HepG2 (cell line): ENCODE data around the gene LRRC4C. TPM values are rescaled to one million over a fixed set of nuclear protein-coding genes. Genes with fewer than 3 reads are reported as not detected.

Source experiments
- ATAC-seq: fragments of 200-7000 bp; cut with Tn5 transposase; 3 replicates; pipeline ENCODE4 v1.9.1; 2020; ENCODE audit warnings: mild to moderate bottlenecking, moderate library complexity
- BruUV-seq: library from RNA; stranded (reverse); fragments of 400-500 nt; replicated peaks from 2 replicates; lab custom pipeline; 2021; lab: Mats Ljungman, UMichigan
- CTCF ChIA-PET: fragments of 300-600 bp; formaldehyde crosslinking; extraction: SDS; loops from one replicate; lab custom pipeline; 2021; ENCODE audit warnings: low total read pairs, inconsistent platforms, low intra/inter-chr PET ratio; lab: Yijun Ruan, JAX
- POLR2A ChIA-PET: fragments of 350-600 bp; sonication (Branson Sonifier 250); formaldehyde crosslinking; loops from one replicate; lab custom pipeline; 2020; ENCODE audit warnings: antibody characterized with exemption, inconsistent platforms; lab: Yijun Ruan, JAX
- DNase-seq: peaks from one replicate; pipeline ENCODE4 v3.0.0-alpha.2; 2015; ENCODE audit warnings: low spot score
- FAIRE-seq: peaks from 3 replicates; lab custom pipeline; 2011; peaks lifted over from hg19 to GRCh38; lab: Jason Lieb, UNC
- H2AFZ ChIP-seq: one replicate; pipeline ENCODE4 v1.6.1; 2011; ENCODE audit warnings: low read length, inconsistent platforms
- H3K27ac ChIP-seq: fragments of 300-600 bp; 3 replicates; pipeline ENCODE4 v1.8.0; 2011; ENCODE audit warnings: mixed run types, mild to moderate bottlenecking, mixed read lengths, low read length, inconsistent platforms; ENCODE audit not compliant: insufficient read depth; ENCODE audit errors: extremely low read length
- H3K27me3 ChIP-seq, 2 experiments: fragments of 200-600 bp in 1 of 2; 2 replicates in 1 of 2; 3 replicates in 1 of 2; pipeline versions ENCODE4 v1.6.0 to v1.8.0; 2011; ENCODE audit warnings: low read length in 2 of 2, mild to moderate bottlenecking in 2 of 2, moderate library complexity in 2 of 2, inconsistent platforms in 1 of 2; ENCODE audit not compliant: insufficient read depth in 2 of 2, control insufficient read depth in 1 of 2
- H3K36me3 ChIP-seq, 2 experiments: fragments of 200-600 bp in 1 of 2; replicated peaks in 1 of 2; 2 replicates in 1 of 2; 3 replicates in 1 of 2; pipeline versions ENCODE4 v1.5.1 to v1.8.0; 2011; ENCODE audit warnings: low read length in 2 of 2, inconsistent platforms in 1 of 2; ENCODE audit not compliant: insufficient read depth in 2 of 2, control insufficient read depth in 1 of 2
- H3K4me1 ChIP-seq: 2 replicates; pipeline ENCODE4 v1.5.1; 2012; ENCODE audit warnings: low read length, inconsistent platforms; ENCODE audit not compliant: insufficient read depth
- H3K4me2 ChIP-seq: 2 replicates; pipeline ENCODE4 v1.6.0; 2011; ENCODE audit warnings: low read depth, low read length, inconsistent platforms
- H3K4me3 ChIP-seq, 3 experiments: fragments of 200-600 bp in 1 of 3; sonication (generic), shearing (Covaris generic) in 1 of 3; replicated peaks in 1 of 3; 2 replicates each; pipeline ENCODE4 v1.5.1; 2011 to 2016; ENCODE audit warnings: low read length in 3 of 3, inconsistent platforms in 2 of 3, low read depth in 2 of 3, mild to moderate bottlenecking in 2 of 3, control low read depth in 1 of 3, mixed read lengths in 1 of 3; ENCODE audit not compliant: insufficient read depth in 1 of 3
- H3K79me2 ChIP-seq: one replicate; pipeline ENCODE4 v1.6.1; 2011; ENCODE audit warnings: low read length, inconsistent platforms; ENCODE audit not compliant: insufficient read depth
- H3K9ac ChIP-seq: 2 replicates; pipeline ENCODE4 v1.6.0; 2011; ENCODE audit warnings: mild to moderate bottlenecking, low read depth, low read length, inconsistent platforms; ENCODE audit not compliant: insufficient read depth
- H3K9me3 ChIP-seq: 2 replicates; pipeline ENCODE4 v1.5.1; 2012; ENCODE audit warnings: mild to moderate bottlenecking, low read length
- H4K20me1 ChIP-seq: 2 replicates; pipeline ENCODE4 v1.6.0; 2011; ENCODE audit warnings: inconsistent platforms, mild to moderate bottlenecking, low read length, moderate library complexity; ENCODE audit not compliant: insufficient read depth
- BRF2 ChIP-seq: sonication (generic); formaldehyde crosslinking; IDR thresholded peaks from 2 replicates; pipeline ENCODE4 v1.8.1; 2022; ENCODE audit warnings: mild to moderate bottlenecking, missing genetic modification reagents
- FOXA1 ChIP-seq, 2 experiments: fragments of 450-650 bp in 1 of 2; sonication (generic) in 1 of 2; formaldehyde crosslinking in 1 of 2; IDR thresholded peaks; 2 replicates each; pipeline versions ENCODE4 v1.4.0 to v1.6.1; 2016 to 2020; ENCODE audit warnings: missing genetic modification reagents in 1 of 2
- IKZF4 ChIP-seq: sonication (generic); formaldehyde crosslinking; IDR thresholded peaks from 2 replicates; pipeline ENCODE4 v1.5.1; 2020; ENCODE audit warnings: borderline replicate concordance, mild to moderate bottlenecking, low read depth, missing genetic modification reagents; ENCODE audit errors: not compliant biosample characterization
- MATR3 ChIP-seq: sonication (generic); formaldehyde crosslinking; IDR thresholded peaks from 2 replicates; pipeline ENCODE4 v1.4.0; 2020; ENCODE audit warnings: missing genetic modification reagents
- SIN3A ChIP-seq: IDR thresholded peaks from 2 replicates; pipeline ENCODE4 v1.6.1; 2011; ENCODE audit warnings: low read depth, mild to moderate bottlenecking, control low read depth, low read length, borderline replicate concordance
- SP2 ChIP-seq: sonication (generic); formaldehyde crosslinking; IDR thresholded peaks from 2 replicates; pipeline ENCODE4 v1.5.1; 2020; ENCODE audit warnings: mild to moderate bottlenecking, missing genetic modification reagents
- SRY ChIP-seq: sonication (generic); formaldehyde crosslinking; IDR thresholded peaks from 2 replicates; pipeline ENCODE4 v1.8.0; 2022; ENCODE audit warnings: mild to moderate bottlenecking, missing genetic modification reagents
- ZBTB38 ChIP-seq: sonication (generic); formaldehyde crosslinking; IDR thresholded peaks from 2 replicates; pipeline ENCODE4 v1.5.1; 2020; ENCODE audit warnings: mild to moderate bottlenecking, missing genetic modification reagents
- ZNF292 ChIP-seq: sonication (generic); formaldehyde crosslinking; IDR thresholded peaks from 2 replicates; pipeline ENCODE4 v1.8.1; 2022; ENCODE audit warnings: mild to moderate bottlenecking, low read depth, missing genetic modification reagents, borderline replicate concordance
- ZNF547 ChIP-seq: sonication (generic); formaldehyde crosslinking; IDR thresholded peaks from 2 replicates; pipeline ENCODE4 v1.5.1; 2020; ENCODE audit warnings: mild to moderate bottlenecking, missing genetic modification reagents
- ZNF740 ChIP-seq: sonication (generic); formaldehyde crosslinking; IDR thresholded peaks from 2 replicates; pipeline ENCODE4 v1.4.0; 2020; ENCODE audit warnings: missing genetic modification reagents
- WGBS: methylation state at CpG from one replicate; pipeline ENCODE4 v1.1.6; 2017; ENCODE audit warnings: low lambda C conversion rate; 5-methylcytosine and 5-hydroxymethylcytosine counted together
- in situ Hi-C: cut with HindIII; loops from 2 replicates; pipeline ENCODE4 v1.10.0; 2017; ENCODE audit warnings: low pct_unique_long_range_greater_than_20kb; ENCODE audit not compliant: extremely low pct_ligation_motif_present
- intact Hi-C: fragments of 100-400 bp; cut with micrococcal nuclease; formaldehyde crosslinking; loops from one replicate; pipeline ENCODE4 v1.10.0; 2022; ENCODE audit not compliant: unreplicated experiment
- polyA plus RNA-seq, 8 experiments: library from polyadenylated mRNA; depleted of rRNA in 3 of 8; stranded (reverse) in 7 of 8; unstranded in 1 of 8; fragments of >200 nt; fragmentation: Illumina TruSeq in 4 of 8; extraction: Trizol in 4 of 8; gene quantifications; 2 replicates each; pipeline versions ENCODE4 v1.2.1 to v1.2.3, GENCODE V29; 2011 to 2016; ENCODE audit warnings: low read depth in 4 of 8, missing spikeins in 1 of 8, mixed read lengths in 1 of 8; ENCODE audit not compliant: insufficient read depth in 1 of 8
- total RNA-seq, 5 experiments: library from RNA; depleted of rRNA; stranded (reverse); fragments of >200 nt; fragmentation: Illumina TruSeq; extraction: Trizol; gene quantifications; 2 replicates each; pipeline ENCODE4 v1.2.3, GENCODE V29; 2016; ENCODE audit warnings: low read depth in 1 of 5

The LRRC4C gene
- total and polyA plus RNA-seq, 2 of the 13 experiments (the other 11 are each of a cell fraction or from before 2014, with no cell fraction given) = not detected

- no peaks in the 10 kb centered on the region for H3K36me3 ChIP-seq
- no peak overlapping the region for H3K9ac ChIP-seq
- no peaks in the 10 kb centered on the region for H4K20me1 ChIP-seq
- H2AFZ ChIP-seq = no peak overlapping the region
- FAIRE-seq (no peak), DNase-seq (no peak), ATAC-seq (no peak)
- CTCF ChIA-PET = no interaction called here
- H3K27me3 ChIP-seq = no peaks in the 10 kb centered on the region
- in situ Hi-C loops (no loop called here), intact Hi-C loops (no loop called here)
- peaks cover 62% of the 10 kb centered on the region for H3K9me3 ChIP-seq
- no peak overlapping the region for H3K4me3 ChIP-seq
- no peak for TF ChIP-seq MATR3 (CRISPR knock-in tag)
- no peak for TF ChIP-seq FOXA1 (IDR thresholded peaks at IDR 0.05)
- no peak for TF ChIP-seq FOXA1 (CRISPR knock-in tag; IDR thresholded peaks at IDR 0.05)
- no peak for TF ChIP-seq ZBTB38 (CRISPR knock-in tag)
- no peak for TF ChIP-seq BRF2
- TF ChIP-seq ZNF740 (CRISPR knock-in tag) = no peak
- no peak for TF ChIP-seq ZNF292 (CRISPR knock-in tag)
- TF ChIP-seq SP2 (CRISPR knock-in tag) = no peak
- no peak for TF ChIP-seq IKZF4
- TF ChIP-seq SIN3A = no peak
- TF ChIP-seq ZNF547 (CRISPR knock-in tag) = no peak
- no peak for TF ChIP-seq SRY (CRISPR knock-in tag)
- H3K4me2 ChIP-seq = no peak overlapping the region
- no TSS peak for BruUV-seq
- POLR2A ChIA-PET = no interaction called here
- WGBS = 47% methylated on average over 2 of the region's 11 CpGs
- no peaks in the 10 kb centered on the region for H3K79me2 ChIP-seq
- H3K4me1 ChIP-seq = no peaks in the 10 kb centered on the region
- no peak overlapping the region for H3K27ac ChIP-seq
Measured at GRCh38 chr11:41056892-41057569, 402.4 kb downstream of the LRRC4C start.
